NCI-H2227 (cell line): ENCODE measurements around the gene SMAD3.
"Not testable (repeated sequence)": the region's sequence is repeated elsewhere in the genome, so short reads cannot be mapped to it uniquely, and the experiment has no call there.

Experiments used
- DNase-seq: peaks from one replicate; lab custom pipeline; 2025; ENCODE audit not compliant: unreplicated experiment; lab: John Stamatoyannopoulos, UW

Gene SMAD3

DNA sequence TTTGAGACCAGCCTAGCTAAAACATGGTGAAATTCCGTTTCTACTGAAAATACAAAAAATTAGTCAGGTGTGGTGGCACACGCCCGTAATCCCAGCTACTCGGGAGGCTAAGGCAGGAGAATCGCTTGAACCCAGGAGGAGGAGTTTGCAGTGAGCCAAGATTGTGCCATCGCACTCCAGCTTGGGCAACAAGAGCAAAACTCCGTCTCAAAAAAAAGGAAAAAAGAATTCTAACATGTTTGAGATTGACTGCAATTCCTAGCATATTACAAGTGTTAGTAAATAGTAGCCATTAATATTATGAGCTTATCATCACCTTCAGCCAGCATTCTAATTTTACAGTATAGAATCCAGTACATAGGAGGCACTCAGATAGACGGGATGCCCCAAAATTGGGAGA lies 57.9 kb downstream of the SMAD3 start:
- DNase-seq = not testable (repeated sequence)

GRCh38 chr15:67124111-67124510 lies 58.7 kb downstream of the SMAD3 start:
- DNase-seq = no peak

GRCh38 chr15:67124911-67125588 lies 59.6 kb downstream of the SMAD3 start:
- no peak for DNase-seq

- no peak for DNase-seq
Observed at GRCh38 chr15:67125589-67126502, 60.4 kb downstream of the SMAD3 start.

- DNase-seq = no peak
Observed at GRCh38 chr15:67126551-67127330, 61.3 kb downstream of the SMAD3 start.

GRCh38 chr15:67127331-67127664 lies 61.9 kb downstream of the SMAD3 start:
- DNase-seq = no peak

DNA sequence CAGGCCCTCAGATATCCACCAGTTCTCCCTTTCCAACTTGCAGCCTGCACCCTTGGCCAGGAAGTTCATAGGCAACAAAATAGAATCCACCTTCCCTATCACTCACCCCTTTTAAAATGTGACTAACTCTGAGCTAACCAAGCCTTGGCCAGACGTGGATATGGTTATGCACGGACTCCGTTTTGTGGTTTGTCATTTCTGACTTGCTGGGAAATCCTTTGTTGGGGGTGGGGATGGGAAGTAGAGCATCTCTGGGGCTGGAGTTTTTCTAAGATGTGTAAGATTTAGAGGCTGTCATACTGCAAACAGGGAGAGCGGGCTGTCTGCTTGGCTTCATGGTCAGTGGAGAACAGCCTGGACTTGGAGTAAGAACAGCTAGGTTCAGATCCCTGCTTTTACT lies 62.6 kb downstream of the SMAD3 start:
- no peak for DNase-seq

- no peak for DNase-seq
Observed at GRCh38 chr15:67130166-67130565, 64.8 kb downstream of the SMAD3 start.

DNA sequence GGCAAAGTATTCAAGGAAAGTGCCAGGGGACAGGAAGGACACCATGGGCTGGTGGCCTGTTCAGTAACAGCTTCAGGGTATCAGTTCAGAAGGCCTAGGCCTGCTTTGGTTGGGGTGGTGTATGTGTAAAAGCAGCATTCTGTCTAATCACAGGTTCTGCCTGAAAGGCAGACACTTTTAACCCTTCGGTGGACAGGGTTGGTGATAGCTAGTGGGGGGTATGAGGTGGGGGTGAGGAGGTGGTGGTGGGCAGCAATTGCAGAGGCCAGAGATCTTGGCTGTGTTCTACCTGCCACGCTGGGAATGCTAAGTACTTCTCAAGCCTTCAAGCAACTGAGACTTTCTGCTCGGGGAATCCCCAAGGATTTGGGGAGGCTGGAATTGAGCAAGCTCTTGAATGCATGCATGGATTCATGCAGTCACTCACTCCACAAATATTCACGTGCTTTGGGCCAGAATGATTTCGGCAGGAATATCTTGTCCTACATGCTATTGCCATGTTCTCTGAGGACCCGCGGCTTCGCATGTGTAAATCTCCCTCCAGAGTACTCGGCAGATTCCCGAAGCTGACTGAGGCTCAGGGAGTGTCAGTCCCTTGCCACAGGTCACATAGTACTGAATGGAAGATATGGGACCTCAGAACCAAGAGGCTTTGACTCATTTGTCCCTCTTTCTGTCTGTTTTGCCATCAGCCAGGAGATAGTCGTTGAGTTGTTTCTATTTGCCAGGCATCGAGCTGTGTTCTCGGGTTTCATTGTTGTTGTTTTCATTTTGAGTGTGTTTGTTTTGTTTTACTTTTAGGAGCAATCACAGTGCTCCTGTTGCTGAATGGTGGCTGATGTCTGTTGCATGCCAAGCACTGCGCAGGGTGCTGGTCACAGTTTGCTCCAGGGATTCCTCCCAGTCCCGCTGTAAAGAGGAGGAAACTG lies 65.5 kb downstream of the SMAD3 start:
- DNase-seq = no peak

GRCh38 chr15:67132276-67132675 lies 66.9 kb downstream of the SMAD3 start:
- no peak for DNase-seq

DNA sequence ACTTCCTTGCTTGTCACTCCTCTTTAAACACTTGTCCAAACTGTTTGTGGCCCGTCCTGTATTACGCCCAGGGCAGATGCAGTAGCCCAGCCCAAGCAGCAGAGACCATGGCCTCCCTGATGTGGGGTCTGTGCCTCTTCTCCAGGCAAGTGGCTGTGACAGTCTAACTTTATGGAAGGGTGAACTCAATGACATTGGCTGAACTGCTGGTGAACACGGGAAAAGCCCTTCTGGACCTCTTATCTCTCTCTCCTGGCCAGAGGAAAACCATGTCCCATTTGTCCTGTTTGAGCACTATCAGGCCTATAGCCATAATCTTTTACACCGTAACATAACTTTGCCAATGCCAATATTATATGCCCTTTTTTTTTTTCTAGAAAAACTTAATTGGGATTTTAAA lies 67.6 kb downstream of the SMAD3 start:
- DNase-seq = no peak

DNA sequence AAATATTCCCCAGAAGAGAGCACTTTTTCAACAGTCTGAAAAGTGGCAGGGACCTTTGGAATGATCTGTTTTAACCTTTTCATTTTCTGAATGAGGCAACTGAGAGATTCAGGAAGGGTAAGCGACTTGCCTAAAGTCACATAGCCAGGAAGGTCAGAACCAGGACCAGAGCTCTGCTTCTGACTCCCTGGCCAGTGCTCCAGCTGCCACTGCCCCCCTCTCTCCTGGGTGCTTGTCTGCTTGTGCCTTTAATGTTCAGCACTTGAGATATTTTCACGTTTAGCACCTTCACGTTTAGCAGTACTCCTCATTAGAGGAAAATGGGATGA lies 68.3 kb downstream of the SMAD3 start:
- no peak for DNase-seq

GRCh38 chr15:67134067-67134838 lies 68.9 kb downstream of the SMAD3 start:
- no peak for DNase-seq

DNA sequence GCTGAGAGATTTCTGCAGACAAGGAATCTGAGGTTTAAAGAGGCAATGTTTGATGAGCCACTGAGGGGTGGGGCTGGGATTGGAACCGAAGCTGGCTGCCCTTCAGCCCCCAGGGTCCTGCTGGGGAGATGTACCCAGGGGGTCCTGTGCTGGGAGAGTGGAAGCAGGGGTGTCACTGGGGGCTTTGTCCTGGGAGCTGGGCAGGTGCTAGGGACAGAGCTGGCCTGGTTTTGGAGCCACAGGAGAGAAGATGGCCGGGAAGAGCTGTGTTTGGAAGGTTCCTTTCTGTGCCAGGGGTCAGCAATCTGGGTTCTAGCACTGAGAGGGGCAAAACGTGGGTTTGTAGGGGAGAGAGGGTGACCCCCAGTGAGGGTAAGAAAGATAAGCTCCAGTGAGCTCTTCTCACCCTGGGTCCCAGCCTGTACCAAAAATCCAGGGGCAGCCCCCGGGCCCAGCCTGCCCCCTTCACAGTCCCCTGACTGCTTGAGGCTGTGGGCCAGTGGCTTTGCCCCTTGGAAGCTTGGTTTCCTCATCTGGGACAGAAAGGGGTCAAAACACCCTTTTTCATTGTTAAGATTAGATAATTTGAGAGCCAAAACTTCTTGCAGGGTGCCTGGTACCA lies 69.6 kb downstream of the SMAD3 start:
- DNase-seq = no peak

- no peak for DNase-seq
Observed at GRCh38 chr15:67135494-67135893, 70.1 kb downstream of the SMAD3 start.

DNA sequence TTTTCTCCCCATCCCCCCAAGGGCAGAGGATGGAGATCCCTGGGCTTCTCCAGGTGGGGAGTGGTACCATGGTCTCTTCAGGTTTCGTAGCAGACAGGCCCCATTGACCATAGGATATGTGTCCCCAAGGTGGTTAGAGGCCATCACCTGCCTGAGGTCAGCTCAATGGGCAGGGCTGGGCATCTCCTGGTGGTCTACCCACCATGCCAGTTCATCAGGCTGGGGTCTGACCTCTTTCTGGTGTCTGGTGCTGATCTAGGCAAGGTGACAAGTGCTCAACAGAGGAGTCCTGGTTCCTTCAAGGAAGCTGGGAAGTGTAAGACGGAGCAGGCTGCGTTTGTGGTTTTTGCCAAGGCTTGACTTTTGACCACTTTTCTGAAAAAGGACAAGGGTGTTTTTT lies 71.4 kb downstream of the SMAD3 start:
- no peak for DNase-seq

GRCh38 chr15:67137319-67137718 lies 71.9 kb downstream of the SMAD3 start:
- DNase-seq = no peak

DNA sequence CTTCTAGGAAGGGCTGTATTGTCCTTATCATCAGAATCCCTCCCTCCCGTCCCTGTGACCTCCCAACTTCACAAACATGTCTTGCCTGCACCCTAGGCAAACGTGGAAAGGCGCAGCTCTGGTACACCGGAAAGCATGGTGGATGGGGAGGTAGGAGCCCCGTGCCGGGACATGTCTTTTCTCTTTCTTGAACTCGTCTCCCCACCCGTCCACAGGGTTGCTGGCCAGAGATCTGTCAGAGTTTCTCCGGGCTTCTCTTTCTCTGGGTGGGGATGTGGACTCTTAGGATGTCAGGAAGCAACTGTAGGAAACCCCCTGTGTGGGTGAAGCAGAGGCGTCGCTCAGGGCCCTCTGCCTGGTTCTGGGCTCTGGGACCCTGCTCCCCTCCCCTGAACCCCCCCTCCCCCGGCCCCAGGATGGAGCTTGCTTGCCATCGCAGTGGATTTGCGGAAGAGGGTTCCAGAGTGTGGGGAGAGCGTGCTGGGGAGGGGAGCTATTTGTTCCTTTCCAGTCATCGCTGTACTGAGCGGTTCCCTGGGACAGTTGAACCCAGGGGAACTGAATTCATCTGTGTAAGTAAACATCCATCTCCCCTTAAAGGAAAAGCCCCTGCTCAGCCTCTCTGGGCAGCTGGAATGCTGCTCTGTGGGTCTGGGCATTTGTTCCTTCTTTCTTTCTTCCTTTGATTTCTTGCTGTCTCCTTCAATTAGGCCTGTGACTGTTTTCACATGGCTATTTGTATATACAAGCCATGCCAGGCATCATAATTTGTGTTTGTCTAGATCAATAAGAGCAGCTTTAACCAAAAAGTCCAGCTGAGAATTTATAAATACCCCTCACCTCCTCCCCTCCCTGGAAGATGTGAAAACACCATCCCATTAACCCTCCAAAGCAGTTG lies 72.8 kb downstream of the SMAD3 start:
- no peak for DNase-seq
